Astrocyte (in vitro differentiated cells and primary cell): ENCODE data around the gene KLHL42.

Experiments used
- EZH2 ChIP-seq: IDR thresholded peaks from 2 replicates; pipeline ENCODE4 v1.6.1; 2012; ENCODE audit warnings: mild to moderate bottlenecking, low read length, inconsistent platforms; ENCODE audit not compliant: insufficient read depth
- TF ChIP-seq, protein P1 (sequence below): IDR thresholded peaks from 2 replicates; pipeline ENCODE4 v1.5.1; 2011; ENCODE audit warnings: low read depth, mild to moderate bottlenecking, inconsistent platforms, low read length, moderate library complexity; ENCODE audit not compliant: insufficient read depth

DNA sequence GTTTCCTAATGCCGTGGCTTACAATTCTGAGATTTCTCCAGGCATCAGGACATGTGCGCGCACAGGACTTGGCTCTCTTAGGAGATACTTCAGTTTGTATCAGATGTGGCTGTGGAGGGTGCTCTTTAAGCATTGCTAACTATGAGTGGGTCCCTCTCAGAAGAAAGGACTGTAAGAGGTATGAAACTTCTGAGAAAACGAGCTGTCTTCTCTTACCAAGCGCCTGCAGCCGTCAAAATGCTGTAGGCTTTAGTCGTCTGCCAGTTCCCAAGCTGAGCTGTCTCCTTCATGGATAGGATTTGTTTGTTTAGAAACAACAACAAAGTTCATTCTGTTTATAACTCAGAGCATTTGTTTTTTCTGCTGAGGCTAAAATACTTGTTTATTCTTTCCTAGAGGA, 16.1 kb downstream of the KLHL42 start:
- TF ChIP-seq, protein P1, sequence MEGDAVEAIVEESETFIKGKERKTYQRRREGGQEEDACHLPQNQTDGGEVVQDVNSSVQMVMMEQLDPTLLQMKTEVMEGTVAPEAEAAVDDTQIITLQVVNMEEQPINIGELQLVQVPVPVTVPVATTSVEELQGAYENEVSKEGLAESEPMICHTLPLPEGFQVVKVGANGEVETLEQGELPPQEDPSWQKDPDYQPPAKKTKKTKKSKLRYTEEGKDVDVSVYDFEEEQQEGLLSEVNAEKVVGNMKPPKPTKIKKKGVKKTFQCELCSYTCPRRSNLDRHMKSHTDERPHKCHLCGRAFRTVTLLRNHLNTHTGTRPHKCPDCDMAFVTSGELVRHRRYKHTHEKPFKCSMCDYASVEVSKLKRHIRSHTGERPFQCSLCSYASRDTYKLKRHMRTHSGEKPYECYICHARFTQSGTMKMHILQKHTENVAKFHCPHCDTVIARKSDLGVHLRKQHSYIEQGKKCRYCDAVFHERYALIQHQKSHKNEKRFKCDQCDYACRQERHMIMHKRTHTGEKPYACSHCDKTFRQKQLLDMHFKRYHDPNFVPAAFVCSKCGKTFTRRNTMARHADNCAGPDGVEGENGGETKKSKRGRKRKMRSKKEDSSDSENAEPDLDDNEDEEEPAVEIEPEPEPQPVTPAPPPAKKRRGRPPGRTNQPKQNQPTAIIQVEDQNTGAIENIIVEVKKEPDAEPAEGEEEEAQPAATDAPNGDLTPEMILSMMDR, result no peak
- TF ChIP-seq EZH2, result no peak
